WTC11 (cell line): ENCODE data around the gene SYT17. TPM values are rescaled to one million over a fixed set of nuclear protein-coding genes. Genes with fewer than 3 reads are reported as not detected.

Experiments
- ATAC-seq: fragments of 200-7000 bp; cut with Tn5 transposase; 2 replicates; pipeline ENCODE4 v1.10.0; 2021; ENCODE audit warnings: mild to moderate bottlenecking, moderate library complexity
- CTCF ChIA-PET: fragments of 300-600 bp; sonication (Branson Sonifier 250); formaldehyde crosslinking; loops from one replicate; lab custom pipeline; 2021; ENCODE audit warnings: antibody characterized with exemption; lab: Charles Lee
- POLR2A ChIA-PET: fragments of 350-600 bp; sonication (Branson Sonifier 250); formaldehyde crosslinking; loops from one replicate; lab custom pipeline; 2021; ENCODE audit warnings: antibody characterized with exemption; lab: Charles Lee
- DNase-seq: peaks from one replicate; pipeline ENCODE4 v3.0.0; 2021; ENCODE audit warnings: low spot score
- H3K27ac Mint-ChIP-seq: 2 replicates; pipeline ENCODE4 v1.8.0; 2021; ENCODE audit warnings: mixed read lengths
- H3K27me3 Mint-ChIP-seq: 2 replicates; pipeline ENCODE4 v1.8.0; 2021; ENCODE audit warnings: low read depth, mild to moderate bottlenecking, moderate library complexity, mixed read lengths
- H3K36me3 Mint-ChIP-seq: 2 replicates; pipeline ENCODE4 v1.8.0; 2021; ENCODE audit warnings: mixed read lengths
- H3K4me1 Mint-ChIP-seq: 2 replicates; pipeline ENCODE4 v1.8.0; 2022; ENCODE audit warnings: mixed read lengths
- H3K4me3 Mint-ChIP-seq: 2 replicates; pipeline ENCODE4 v1.8.0; 2021; ENCODE audit warnings: mild to moderate bottlenecking, moderate library complexity, mixed read lengths
- H3K9me3 Mint-ChIP-seq: 2 replicates; pipeline ENCODE4 v1.8.0; 2021; ENCODE audit warnings: mixed read lengths
- ESRRA ChIP-seq: sonication (generic); formaldehyde crosslinking; IDR thresholded peaks from 2 replicates; pipeline ENCODE4 v1.8.1; 2022; ENCODE audit warnings: mild to moderate bottlenecking, missing genetic modification reagents, borderline replicate concordance
- MXD4 ChIP-seq: fragments of 250-450 bp; sonication (Bioruptor Pico); IDR thresholded peaks from 2 replicates; pipeline ENCODE4 v1.8.0; 2021; ENCODE audit warnings: mild to moderate bottlenecking, moderate library complexity, borderline replicate concordance
- OVOL2 ChIP-seq: fragments of 250-450 bp; sonication (Bioruptor Pico); IDR thresholded peaks from 2 replicates; pipeline ENCODE4 v1.9.0; 2021; ENCODE audit warnings: mild to moderate bottlenecking, borderline replicate concordance
- RELA ChIP-seq: sonication (generic); formaldehyde crosslinking; IDR thresholded peaks from 2 replicates; pipeline ENCODE4 v1.8.1; 2022; ENCODE audit warnings: missing genetic modification reagents, mild to moderate bottlenecking, borderline replicate concordance
- SOX15 ChIP-seq: fragments of 250-450 bp; sonication (Bioruptor Pico); IDR thresholded peaks from 2 replicates; pipeline ENCODE4 v1.9.0; 2021; ENCODE audit warnings: mild to moderate bottlenecking
- TCF7 ChIP-seq: sonication (generic); formaldehyde crosslinking; IDR thresholded peaks from 2 replicates; pipeline ENCODE4 v1.8.0; 2022; ENCODE audit warnings: mild to moderate bottlenecking, low read depth, missing genetic modification reagents, moderate library complexity
- ZNF232 ChIP-seq: sonication (generic); formaldehyde crosslinking; IDR thresholded peaks from 2 replicates; pipeline ENCODE4 v1.8.0; 2022; ENCODE audit warnings: mild to moderate bottlenecking, missing genetic modification reagents
- ZNF396 ChIP-seq: fragments of 250-450 bp; sonication (Bioruptor Pico); IDR thresholded peaks from 2 replicates; pipeline ENCODE4 v1.8.0; 2021; ENCODE audit warnings: mild to moderate bottlenecking, moderate library complexity, borderline replicate concordance
- ZNF423 ChIP-seq: fragments of 250-450 bp; sonication (Bioruptor Pico); IDR thresholded peaks from 2 replicates; pipeline ENCODE4 v2.1.2; 2022; ENCODE audit warnings: mild to moderate bottlenecking, moderate library complexity
- total RNA-seq: library from RNA; stranded (reverse); gene quantifications from 3 replicates; pipeline ENCODE4 v1.2.3, GENCODE V29; 2021
- TF ChIP-seq, protein P1 (sequence below): fragments of 250-450 bp; sonication (Bioruptor Pico); IDR thresholded peaks from 2 replicates; pipeline ENCODE4 v1.9.0; 2021; ENCODE audit warnings: mild to moderate bottlenecking
- TF ChIP-seq, protein P2 (sequence below): fragments of 250-450 bp; sonication (Bioruptor Pico); IDR thresholded peaks from 2 replicates; pipeline ENCODE4 v2.1.2; 2022; ENCODE audit warnings: mild to moderate bottlenecking, moderate library complexity
- TF ChIP-seq, protein P3 (sequence below): sonication (generic); formaldehyde crosslinking; IDR thresholded peaks from 2 replicates; pipeline ENCODE4 v1.8.0; 2023; ENCODE audit warnings: missing genetic modification reagents
- TF ChIP-seq, protein P4 (sequence below): fragments of 250-450 bp; sonication (Bioruptor Pico); IDR thresholded peaks from 2 replicates; pipeline ENCODE4 v1.9.0; 2021; ENCODE audit warnings: moderate library complexity, mild to moderate bottlenecking, inconsistent platforms, borderline replicate concordance
- TF ChIP-seq, protein P5 (sequence below): sonication (generic); formaldehyde crosslinking; IDR thresholded peaks from 2 replicates; pipeline ENCODE4 v1.8.0; 2022; ENCODE audit warnings: mild to moderate bottlenecking, missing genetic modification reagents

The SYT17 gene
- total RNA-seq, 1 experiment from 2014 or later: 5.5 TPM

DNA sequence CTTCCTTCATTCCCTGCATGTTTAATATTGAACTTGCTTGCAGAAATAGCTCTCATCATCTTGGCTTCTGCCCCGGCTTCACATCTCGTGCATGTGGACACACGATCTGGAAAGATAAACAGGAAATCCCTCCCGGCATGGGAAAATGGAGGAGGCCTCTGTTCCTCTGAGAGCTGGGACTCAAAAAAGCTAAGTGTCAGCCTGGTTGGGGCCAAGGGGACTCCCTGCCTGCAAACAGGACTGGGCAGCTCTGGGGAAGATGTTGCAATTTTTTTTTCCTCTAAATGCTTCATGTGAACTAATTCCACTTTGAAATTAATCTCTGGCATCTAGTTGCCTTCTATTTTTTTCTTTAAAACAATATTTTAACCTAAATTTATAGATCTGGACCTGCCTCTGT is 29.4 kb upstream of the SYT17 start (continued):
- TF ChIP-seq, protein P1, sequence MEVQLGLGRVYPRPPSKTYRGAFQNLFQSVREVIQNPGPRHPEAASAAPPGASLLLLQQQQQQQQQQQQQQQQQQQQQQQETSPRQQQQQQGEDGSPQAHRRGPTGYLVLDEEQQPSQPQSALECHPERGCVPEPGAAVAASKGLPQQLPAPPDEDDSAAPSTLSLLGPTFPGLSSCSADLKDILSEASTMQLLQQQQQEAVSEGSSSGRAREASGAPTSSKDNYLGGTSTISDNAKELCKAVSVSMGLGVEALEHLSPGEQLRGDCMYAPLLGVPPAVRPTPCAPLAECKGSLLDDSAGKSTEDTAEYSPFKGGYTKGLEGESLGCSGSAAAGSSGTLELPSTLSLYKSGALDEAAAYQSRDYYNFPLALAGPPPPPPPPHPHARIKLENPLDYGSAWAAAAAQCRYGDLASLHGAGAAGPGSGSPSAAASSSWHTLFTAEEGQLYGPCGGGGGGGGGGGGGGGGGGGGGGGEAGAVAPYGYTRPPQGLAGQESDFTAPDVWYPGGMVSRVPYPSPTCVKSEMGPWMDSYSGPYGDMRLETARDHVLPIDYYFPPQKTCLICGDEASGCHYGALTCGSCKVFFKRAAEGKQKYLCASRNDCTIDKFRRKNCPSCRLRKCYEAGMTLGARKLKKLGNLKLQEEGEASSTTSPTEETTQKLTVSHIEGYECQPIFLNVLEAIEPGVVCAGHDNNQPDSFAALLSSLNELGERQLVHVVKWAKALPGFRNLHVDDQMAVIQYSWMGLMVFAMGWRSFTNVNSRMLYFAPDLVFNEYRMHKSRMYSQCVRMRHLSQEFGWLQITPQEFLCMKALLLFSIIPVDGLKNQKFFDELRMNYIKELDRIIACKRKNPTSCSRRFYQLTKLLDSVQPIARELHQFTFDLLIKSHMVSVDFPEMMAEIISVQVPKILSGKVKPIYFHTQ: no peak
- no peak for TF ChIP-seq RELA (CRISPR knock-in tag)

DNA sequence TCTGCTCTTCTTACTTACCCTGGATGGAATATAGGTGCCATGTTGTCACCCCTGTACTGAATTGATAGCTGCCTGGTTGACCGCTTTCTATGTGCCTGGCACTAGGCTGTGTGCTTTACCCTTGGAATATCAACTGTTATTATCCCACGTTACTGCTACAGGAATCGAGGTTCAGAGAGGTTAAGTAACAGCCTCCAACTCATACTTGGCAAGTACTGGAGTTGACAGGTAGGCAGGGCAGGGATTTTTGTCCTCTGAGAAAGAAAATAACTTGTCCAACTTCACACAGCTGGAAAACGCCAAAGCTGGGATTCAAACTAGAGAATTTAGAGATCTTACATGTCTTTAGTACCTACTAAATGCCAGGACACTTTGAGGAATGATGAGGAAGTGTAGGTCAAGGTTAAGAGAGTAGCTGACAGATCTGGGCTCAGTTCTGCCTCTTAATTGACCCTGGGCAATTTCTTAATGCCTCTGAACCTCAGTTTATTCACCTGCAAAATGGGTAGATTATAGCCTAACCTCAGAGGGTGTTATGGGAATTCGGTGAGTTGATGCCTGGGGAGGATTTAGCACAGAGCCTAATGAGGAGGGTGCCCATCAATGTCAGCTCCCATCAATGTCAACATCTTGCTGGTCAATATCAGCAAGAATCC is 28.5 kb upstream of the SYT17 start:
- Mint-ChIP-seq H3K4me1 (peaks cover 19% of the 10 kb centered on the region), H3K27ac (no peak overlapping the region), H3K4me3 (no peak overlapping the region), H3K9me3 (no peaks in the 10 kb centered on the region), H3K36me3 (no peaks in the 10 kb centered on the region), H3K27me3 (no peaks in the 10 kb centered on the region)
- CTCF ChIA-PET: interaction anchor here (0.6 to 3.0 kb wide), 6 partner anchors 26 to 84 kb away, joined by 3 to 11 read pairs (median 4); partner anchors contain the start of gene ITPRIPL2
- ATAC-seq: no peak
- no peak for DNase-seq
- POLR2A ChIA-PET: interaction anchor here (1.9 kb wide), 1 partner anchor 9 kb away, joined by 4 read pairs; no protein-coding TSS in a partner anchor
- no peak for TF ChIP-seq TCF7 (CRISPR knock-in tag)
- no peak for TF ChIP-seq RELA (CRISPR knock-in tag)
- TF ChIP-seq OVOL2 (CRISPR knock-in tag): no peak
- TF ChIP-seq ZNF396 (CRISPR knock-in tag): no peak
- TF ChIP-seq, protein P2, sequence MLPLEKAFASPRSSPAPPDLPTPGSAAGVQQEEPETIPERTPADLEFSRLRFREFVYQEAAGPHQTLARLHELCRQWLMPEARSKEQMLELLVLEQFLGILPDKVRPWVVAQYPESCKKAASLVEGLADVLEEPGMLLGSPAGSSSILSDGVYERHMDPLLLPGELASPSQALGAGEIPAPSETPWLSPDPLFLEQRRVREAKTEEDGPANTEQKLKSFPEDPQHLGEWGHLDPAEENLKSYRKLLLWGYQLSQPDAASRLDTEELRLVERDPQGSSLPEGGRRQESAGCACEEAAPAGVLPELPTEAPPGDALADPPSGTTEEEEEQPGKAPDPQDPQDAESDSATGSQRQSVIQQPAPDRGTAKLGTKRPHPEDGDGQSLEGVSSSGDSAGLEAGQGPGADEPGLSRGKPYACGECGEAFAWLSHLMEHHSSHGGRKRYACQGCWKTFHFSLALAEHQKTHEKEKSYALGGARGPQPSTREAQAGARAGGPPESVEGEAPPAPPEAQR (CRISPR knock-in tag): no peak
- TF ChIP-seq ZNF423 (CRISPR knock-in tag): no peak
- TF ChIP-seq ZNF232: no peak

DNA sequence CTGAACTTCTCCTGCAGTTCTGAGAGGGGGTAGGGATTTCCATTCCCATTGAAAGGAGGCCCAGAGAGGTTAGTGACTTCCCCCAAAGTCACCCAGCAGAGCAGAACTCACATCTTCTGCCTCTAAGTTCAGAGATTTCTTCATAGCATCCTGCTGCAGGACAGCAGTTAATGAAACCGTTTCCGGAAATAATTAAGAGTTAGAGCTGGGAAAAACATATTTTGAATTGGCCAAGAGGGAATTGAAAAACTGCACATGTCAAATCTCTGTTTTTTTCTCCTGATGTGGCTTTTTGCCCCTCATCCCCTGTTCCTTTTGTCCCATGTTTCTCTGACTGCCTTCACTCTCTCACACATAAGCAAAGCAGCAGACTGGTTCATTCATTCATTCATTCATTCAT is 27.6 kb upstream of the SYT17 start:
- TF ChIP-seq, protein P3, sequence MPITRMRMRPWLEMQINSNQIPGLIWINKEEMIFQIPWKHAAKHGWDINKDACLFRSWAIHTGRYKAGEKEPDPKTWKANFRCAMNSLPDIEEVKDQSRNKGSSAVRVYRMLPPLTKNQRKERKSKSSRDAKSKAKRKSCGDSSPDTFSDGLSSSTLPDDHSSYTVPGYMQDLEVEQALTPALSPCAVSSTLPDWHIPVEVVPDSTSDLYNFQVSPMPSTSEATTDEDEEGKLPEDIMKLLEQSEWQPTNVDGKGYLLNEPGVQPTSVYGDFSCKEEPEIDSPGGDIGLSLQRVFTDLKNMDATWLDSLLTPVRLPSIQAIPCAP (CRISPR knock-in tag): no peak
- TF ChIP-seq ESRRA (CRISPR knock-in tag): no peak
- TF ChIP-seq, protein P4, sequence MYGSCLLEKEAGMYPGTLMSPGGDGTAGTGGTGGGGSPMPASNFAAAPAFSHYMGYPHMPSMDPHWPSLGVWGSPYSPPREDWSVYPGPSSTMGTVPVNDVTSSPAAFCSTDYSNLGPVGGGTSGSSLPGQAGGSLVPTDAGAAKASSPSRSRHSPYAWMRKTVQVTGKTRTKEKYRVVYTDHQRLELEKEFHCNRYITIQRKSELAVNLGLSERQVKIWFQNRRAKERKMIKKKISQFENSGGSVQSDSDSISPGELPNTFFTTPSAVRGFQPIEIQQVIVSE: no peak
- no peak for TF ChIP-seq SOX15
- TF ChIP-seq, protein P5, sequence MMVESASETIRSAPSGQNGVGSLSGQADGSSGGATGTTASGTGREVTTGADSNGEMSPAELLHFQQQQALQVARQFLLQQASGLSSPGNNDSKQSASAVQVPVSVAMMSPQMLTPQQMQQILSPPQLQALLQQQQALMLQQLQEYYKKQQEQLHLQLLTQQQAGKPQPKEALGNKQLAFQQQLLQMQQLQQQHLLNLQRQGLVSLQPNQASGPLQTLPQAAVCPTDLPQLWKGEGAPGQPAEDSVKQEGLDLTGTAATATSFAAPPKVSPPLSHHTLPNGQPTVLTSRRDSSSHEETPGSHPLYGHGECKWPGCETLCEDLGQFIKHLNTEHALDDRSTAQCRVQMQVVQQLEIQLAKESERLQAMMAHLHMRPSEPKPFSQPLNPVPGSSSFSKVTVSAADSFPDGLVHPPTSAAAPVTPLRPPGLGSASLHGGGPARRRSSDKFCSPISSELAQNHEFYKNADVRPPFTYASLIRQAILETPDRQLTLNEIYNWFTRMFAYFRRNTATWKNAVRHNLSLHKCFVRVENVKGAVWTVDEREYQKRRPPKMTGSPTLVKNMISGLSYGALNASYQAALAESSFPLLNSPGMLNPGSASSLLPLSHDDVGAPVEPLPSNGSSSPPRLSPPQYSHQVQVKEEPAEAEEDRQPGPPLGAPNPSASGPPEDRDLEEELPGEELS (CRISPR knock-in tag): no peak
- no peak for TF ChIP-seq MXD4
- TF ChIP-seq, all 79 proteins: peak for 0
- CTCF ChIA-PET: interaction anchor here (1.2 to 3.0 kb wide), 4 partner anchors 27 to 83 kb away, joined by 4 to 11 read pairs (median 4); partner anchors contain the start of gene ITPRIPL2
- DNase-seq (no peak), ATAC-seq (no peak)
- Mint-ChIP-seq H3K36me3 (no peaks in the 10 kb centered on the region), H3K27me3 (no peaks in the 10 kb centered on the region), H3K4me3 (no peak overlapping the region), H3K4me1 (peaks cover 16% of the 10 kb centered on the region), H3K9me3 (no peaks in the 10 kb centered on the region), H3K27ac (no peak overlapping the region)
- POLR2A ChIA-PET: interaction anchor here (1.9 kb wide), 1 partner anchor 10 kb away, joined by 4 read pairs; no protein-coding TSS in a partner anchor
